C4-2B (cell line): ENCODE measurements around the gene CDKAL1.

ENCODE experiments used
- H3K27ac ChIP-seq: fragments of 450-650 bp; 2 replicates; pipeline ENCODE4 v1.5.1; 2017
- CTCF ChIP-seq: fragments of 450-650 bp; conservative IDR thresholded peaks from 2 replicates; pipeline ENCODE4 v1.5.1; 2017; ENCODE audit warnings: mild to moderate bottlenecking
- ZFX ChIP-seq: fragments of 450-650 bp; IDR thresholded peaks from 2 replicates; pipeline ENCODE4 v1.6.1; 2017

CDKAL1 gene

GRCh38 chr6:20688710-20689500, 154.6 kb downstream of the CDKAL1 start:
- TF ChIP-seq ZFX = no peak
- TF ChIP-seq CTCF = no peak
- H3K27ac ChIP-seq = no peak overlapping the region

- no peak overlapping the region for H3K27ac ChIP-seq
- TF ChIP-seq CTCF (no peak), ZFX (no peak)
Measured at GRCh38 chr6:20691185-20691584, 156.9 kb downstream of the CDKAL1 start.

- TF ChIP-seq ZFX = no peak
- TF ChIP-seq CTCF = no peak
- H3K27ac ChIP-seq = no peak overlapping the region
Measured at GRCh38 chr6:20692023-20692422, 157.8 kb downstream of the CDKAL1 start.

- H3K27ac ChIP-seq = no peak overlapping the region
- TF ChIP-seq ZFX (no peak), CTCF (no peak)
Measured at GRCh38 chr6:20693466-20694063, 159.3 kb downstream of the CDKAL1 start.

GRCh38 chr6:20696676-20697075, 162.4 kb downstream of the CDKAL1 start:
- TF ChIP-seq CTCF (no peak), ZFX (no peak)
- no peak overlapping the region for H3K27ac ChIP-seq

GRCh38 chr6:20698675-20699074, 164.4 kb downstream of the CDKAL1 start:
- TF ChIP-seq ZFX = no peak
- no peak for TF ChIP-seq CTCF

GRCh38 chr6:20699402-20699801, 165.1 kb downstream of the CDKAL1 start:
- TF ChIP-seq ZFX = no peak
- no peak for TF ChIP-seq CTCF
- no peak overlapping the region for H3K27ac ChIP-seq

More at GRCh38 chr6:20698675-20699074, 164.4 kb downstream of the CDKAL1 start:
- no peak overlapping the region for H3K27ac ChIP-seq
